K562 (cell line): ENCODE data around the gene ICAM3. TPM values are rescaled to one million over a fixed set of nuclear protein-coding genes. Genes with fewer than 3 reads are reported as not detected.

ENCODE experiments used
- ARID2 ChIP-seq: fragments of 450-650 bp; IDR thresholded peaks from 2 replicates; pipeline ENCODE4 v1.6.1; 2017; ENCODE audit warnings: antibody characterized with exemption, mild to moderate bottlenecking
- ASH1L ChIP-seq: fragments of 450-650 bp; IDR thresholded peaks from 2 replicates; pipeline ENCODE4 v1.6.1; 2018; ENCODE audit warnings: borderline replicate concordance, mild to moderate bottlenecking, low read depth; ENCODE audit not compliant: partially characterized antibody
- BDP1 ChIP-seq: IDR thresholded peaks from 3 replicates; pipeline ENCODE4 v1.6.1; 2011; ENCODE audit not compliant: insufficient read length, insufficient read depth
- C11orf30 ChIP-seq: fragments of 450-650 bp; IDR thresholded peaks from 2 replicates; pipeline ENCODE4 v1.6.1; 2016; ENCODE audit warnings: low read depth, mild to moderate bottlenecking
- EP400 ChIP-seq: fragments of 450-650 bp; IDR thresholded peaks from 2 replicates; pipeline ENCODE4 v1.6.1; 2017; ENCODE audit warnings: antibody characterized with exemption, mild to moderate bottlenecking, moderate library complexity
- ETV5 ChIP-seq: sonication (generic); formaldehyde crosslinking; IDR thresholded peaks from 2 replicates; pipeline ENCODE4 v1.4.0; 2020; ENCODE audit warnings: low read depth, mild to moderate bottlenecking, missing genetic modification reagents
- EZH2 ChIP-seq: IDR thresholded peaks from 2 replicates; pipeline ENCODE4 v1.6.1; 2012; ENCODE audit warnings: low read depth, mild to moderate bottlenecking, inconsistent platforms, low read length, borderline replicate concordance
- FUS ChIP-seq: fragments of 200-400 bp; formaldehyde crosslinking; optimal IDR thresholded peaks from 2 replicates; pipeline ENCODE3; 2017; ENCODE audit warnings: low read depth, low read length
- GTF2A2 ChIP-seq: IDR thresholded peaks from 2 replicates; pipeline ENCODE4 v1.6.1; 2016; ENCODE audit warnings: mild to moderate bottlenecking, missing genetic modification characterization, missing compliant biosample characterization
- HES1 ChIP-seq: fragments of 450-650 bp; IDR thresholded peaks from 2 replicates; pipeline ENCODE4 v1.6.1; 2016; ENCODE audit warnings: low read depth, mild to moderate bottlenecking, moderate library complexity
- KAT2B ChIP-seq: IDR thresholded peaks from one replicate; pipeline ENCODE4 v1.6.1; 2012; ENCODE audit warnings: low read depth, mild to moderate bottlenecking, control low read depth, inconsistent platforms, low read length, moderate library complexity
- KLF1 ChIP-seq: fragments of 450-650 bp; IDR thresholded peaks from 2 replicates; pipeline ENCODE4 v1.6.1; 2016; ENCODE audit warnings: missing genetic modification characterization, missing compliant biosample characterization
- LARP7 ChIP-seq: fragments of 450-650 bp; IDR thresholded peaks from 2 replicates; pipeline ENCODE4 v1.6.1; 2016
- MXD1 ChIP-seq: fragments of 250-450 bp; sonication (Bioruptor Pico); IDR thresholded peaks from 2 replicates; pipeline ENCODE4 v1.8.0; 2021; ENCODE audit warnings: borderline replicate concordance, mild to moderate bottlenecking, moderate library complexity; ENCODE audit not compliant: poor library complexity, severe bottlenecking
- PHF21A ChIP-seq: fragments of 450-650 bp; IDR thresholded peaks from 2 replicates; pipeline ENCODE4 v1.6.1; 2017; ENCODE audit warnings: low read depth, borderline replicate concordance
- POLR2A ChIP-seq: fragments of 450-650 bp; conservative IDR thresholded peaks from 2 replicates; pipeline ENCODE4 v1.6.1; 2016
- PPARD ChIP-seq: fragments of 250-450 bp; sonication (Bioruptor Pico); IDR thresholded peaks from 2 replicates; pipeline ENCODE4 v1.8.0; 2022; ENCODE audit warnings: inconsistent platforms, mild to moderate bottlenecking, moderate library complexity
- SETDB1 ChIP-seq: IDR thresholded peaks from one replicate; pipeline ENCODE4 v1.6.1; 2012; ENCODE audit warnings: low read length, control low read depth, inconsistent platforms
- TEAD2 ChIP-seq: fragments of 450-650 bp; IDR thresholded peaks from 2 replicates; pipeline ENCODE4 v1.6.1; 2016; ENCODE audit warnings: missing genetic modification characterization, control low read depth, missing compliant biosample characterization
- TGIF2 ChIP-seq: sonication (generic); formaldehyde crosslinking; IDR thresholded peaks from 2 replicates; pipeline ENCODE4 v1.8.1; 2022; ENCODE audit warnings: mild to moderate bottlenecking, missing genetic modification reagents, moderate library complexity
- XRCC5 ChIP-seq: fragments of 200-400 bp; formaldehyde crosslinking; IDR thresholded peaks from 2 replicates; pipeline ENCODE4 v1.6.1; 2017; ENCODE audit warnings: low read depth, mild to moderate bottlenecking, low read length
- ZC3H8 ChIP-seq: fragments of 450-650 bp; IDR thresholded peaks from 2 replicates; pipeline ENCODE4 v1.6.1; 2017
- ZNF23 ChIP-seq: fragments of 250-450 bp; sonication (Bioruptor Pico); IDR thresholded peaks from 2 replicates; pipeline ENCODE4 v1.4.0; 2020; ENCODE audit warnings: mild to moderate bottlenecking
- ZNF280A ChIP-seq: fragments of 450-650 bp; IDR thresholded peaks from 2 replicates; pipeline ENCODE4 v1.6.1; 2018; ENCODE audit warnings: mild to moderate bottlenecking, low read depth; ENCODE audit not compliant: partially characterized antibody
- ZNF347 ChIP-seq: fragments of 450-650 bp; formaldehyde crosslinking; IDR thresholded peaks from 2 replicates; pipeline ENCODE4 v1.4.0; 2020; ENCODE audit warnings: low read depth, mild to moderate bottlenecking, moderate library complexity
- ZNF449 ChIP-seq: fragments of 250-450 bp; sonication (Bioruptor Pico); IDR thresholded peaks from 2 replicates; pipeline ENCODE4 v1.8.0; 2022; ENCODE audit warnings: moderate library complexity, mild to moderate bottlenecking, inconsistent platforms
- ZNF780A ChIP-seq: fragments of 250-450 bp; sonication (Bioruptor Pico); IDR thresholded peaks from 2 replicates; pipeline ENCODE4 v1.5.0; 2021; ENCODE audit warnings: mild to moderate bottlenecking
- ZZZ3 ChIP-seq: fragments of 450-650 bp; IDR thresholded peaks from 2 replicates; pipeline ENCODE4 v1.6.1; 2016; ENCODE audit warnings: antibody characterized with exemption, mild to moderate bottlenecking, moderate library complexity
- polyA plus RNA-seq, 8 experiments: library from polyadenylated mRNA; depleted of rRNA in 4 of 8; stranded (reverse) in 5 of 8; unstranded in 3 of 8; fragments of >200 nt; fragmentation: Nextera tagmentation in 2 of 8; fragmentation: Illumina TruSeq in 1 of 8; extraction: Ambion mirVana in 2 of 8; extraction: Trizol in 1 of 8; gene quantifications; 2 replicates each; pipeline versions ENCODE4 v1.2.1 to v1.2.3, GENCODE V29; 2011 to 2014; ENCODE audit warnings: inconsistent platforms in 1 of 8, missing spikeins in 1 of 8
- total RNA-seq, 7 experiments: library from RNA; depleted of rRNA in 6 of 7; stranded (reverse); fragments of >200 nt in 6 of 7; fragmentation: Illumina TruSeq in 2 of 7; extraction: Trizol in 2 of 7; gene quantifications; 2 replicates each; pipeline versions ENCODE4 v1.2.1 to v1.2.3, GENCODE V29; 2011 to 2021; ENCODE audit warnings: low replicate concordance in 1 of 7

Gene ICAM3
- total and polyA plus RNA-seq, 9 of the 15 experiments (the other 6 are each of a cell fraction or from before 2014, with no cell fraction given), result 6.5 to 39.5 (median 24.2) TPM

- TF ChIP-seq POLR2A, result peak; percentile 56
- peak; percentile 64; the same call in 1 of the 2 replicates for TF ChIP-seq XRCC5
- TF ChIP-seq PPARD (CRISPR knock-in tag), result no peak
- TF ChIP-seq TEAD2 (tag), result peak; percentile 82; the same call in 1 of the 2 replicates
- no peak for TF ChIP-seq BDP1
- no peak for TF ChIP-seq PHF21A
- TF ChIP-seq EZH2, result no peak
- no peak for TF ChIP-seq ZNF23 (CRISPR knock-in tag)
- no peak for TF ChIP-seq LARP7
- no peak for TF ChIP-seq KLF1 (tag)
- TF ChIP-seq ZC3H8, result no peak
- no peak for TF ChIP-seq GTF2A2
- no peak; the same call in 1 of the 2 replicates for TF ChIP-seq EP400
- TF ChIP-seq ZNF347 (CRISPR knock-in tag), result no peak
- no peak for TF ChIP-seq ETV5 (CRISPR knock-in tag)
- no peak for TF ChIP-seq ZZZ3
- no peak for TF ChIP-seq FUS
- TF ChIP-seq KAT2B, result no peak
- TF ChIP-seq ASH1L, result no peak
- TF ChIP-seq SETDB1, result no peak
- TF ChIP-seq TGIF2 (CRISPR knock-in tag), result no peak
- no peak for TF ChIP-seq ZNF280A
- TF ChIP-seq ARID2, result peak; percentile 81; the same call in 1 of the 2 replicates
- TF ChIP-seq C11orf30, result no peak
- TF ChIP-seq ZNF449 (CRISPR knock-in tag), result no peak
- TF ChIP-seq HES1, result no peak
- TF ChIP-seq MXD1, result no peak
- TF ChIP-seq ZNF780A (CRISPR knock-in tag), result no peak
Observed at GRCh38 chr19:10388957-10389356, 49.5 kb upstream of the ICAM3 start (continued).
